ENCODE data around the gene ZFPM1. TPM values are rescaled to one million over a fixed set of nuclear protein-coding genes. Genes with fewer than 3 reads are reported as not detected.

Gene ZFPM1
- total RNA-seq, 4 donors from 2014 or later: 4.2 to 9.3 (median 5.1) TPM

DNA sequence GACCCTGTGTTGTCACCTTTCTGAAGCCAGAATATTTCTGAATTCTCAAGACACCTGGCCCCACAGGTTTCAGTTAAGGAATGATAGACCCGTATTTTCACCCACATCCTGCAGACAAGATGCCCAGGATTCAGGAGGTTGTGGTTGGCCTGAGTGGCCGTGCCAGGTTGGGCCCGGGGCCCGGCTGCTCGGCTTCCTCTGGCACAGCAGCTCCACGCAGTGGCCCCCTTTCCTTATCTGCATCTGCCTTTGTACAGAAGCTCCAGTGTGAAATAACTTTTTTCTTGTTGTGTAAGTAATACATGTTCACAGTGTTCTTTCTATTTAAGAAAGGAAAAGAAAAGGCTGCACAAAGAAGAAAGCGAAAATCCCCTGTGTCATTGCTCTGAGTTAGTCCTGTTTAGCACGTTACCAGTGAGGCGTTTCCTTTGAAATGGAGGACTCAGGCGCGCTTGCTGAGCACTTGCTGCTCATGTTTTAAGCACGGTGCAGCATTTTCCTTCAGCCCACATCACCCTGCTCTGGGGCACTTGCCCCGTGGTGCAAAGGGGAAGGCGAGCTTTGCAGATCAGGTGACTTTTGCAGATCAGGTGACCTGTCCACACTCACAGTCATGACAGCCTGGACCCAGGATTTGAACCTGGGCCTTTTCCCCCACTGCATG lies 130.0 kb downstream of the ZFPM1 start:
- H3K4me3 ChIP-seq: no peak overlapping the region
- peaks cover 73% of the 10 kb centered on the region for H3K36me3 ChIP-seq
- H3K4me1 ChIP-seq: no peaks in the 10 kb centered on the region
- no peaks in the 10 kb centered on the region for H3K27me3 ChIP-seq
- H3K9me3 ChIP-seq: no peaks in the 10 kb centered on the region
- DNase-seq (ENCODE audit: low spot score in 2 of 2): no peak
- no peak for TF ChIP-seq POLR2A (IDR thresholded peaks at IDR 0.05)
- no peak for TF ChIP-seq POLR2AphosphoS5 (IDR thresholded peaks at IDR 0.05)
- TF ChIP-seq EP300 (IDR thresholded peaks at IDR 0.05): no peak
- TF ChIP-seq, protein P1, sequence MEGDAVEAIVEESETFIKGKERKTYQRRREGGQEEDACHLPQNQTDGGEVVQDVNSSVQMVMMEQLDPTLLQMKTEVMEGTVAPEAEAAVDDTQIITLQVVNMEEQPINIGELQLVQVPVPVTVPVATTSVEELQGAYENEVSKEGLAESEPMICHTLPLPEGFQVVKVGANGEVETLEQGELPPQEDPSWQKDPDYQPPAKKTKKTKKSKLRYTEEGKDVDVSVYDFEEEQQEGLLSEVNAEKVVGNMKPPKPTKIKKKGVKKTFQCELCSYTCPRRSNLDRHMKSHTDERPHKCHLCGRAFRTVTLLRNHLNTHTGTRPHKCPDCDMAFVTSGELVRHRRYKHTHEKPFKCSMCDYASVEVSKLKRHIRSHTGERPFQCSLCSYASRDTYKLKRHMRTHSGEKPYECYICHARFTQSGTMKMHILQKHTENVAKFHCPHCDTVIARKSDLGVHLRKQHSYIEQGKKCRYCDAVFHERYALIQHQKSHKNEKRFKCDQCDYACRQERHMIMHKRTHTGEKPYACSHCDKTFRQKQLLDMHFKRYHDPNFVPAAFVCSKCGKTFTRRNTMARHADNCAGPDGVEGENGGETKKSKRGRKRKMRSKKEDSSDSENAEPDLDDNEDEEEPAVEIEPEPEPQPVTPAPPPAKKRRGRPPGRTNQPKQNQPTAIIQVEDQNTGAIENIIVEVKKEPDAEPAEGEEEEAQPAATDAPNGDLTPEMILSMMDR (IDR thresholded peaks at IDR 0.05): no peak
- H3K27ac ChIP-seq: no peak overlapping the region
- 88% methylated on average over 14 of the region's 14 CpGs for WGBS

DNA sequence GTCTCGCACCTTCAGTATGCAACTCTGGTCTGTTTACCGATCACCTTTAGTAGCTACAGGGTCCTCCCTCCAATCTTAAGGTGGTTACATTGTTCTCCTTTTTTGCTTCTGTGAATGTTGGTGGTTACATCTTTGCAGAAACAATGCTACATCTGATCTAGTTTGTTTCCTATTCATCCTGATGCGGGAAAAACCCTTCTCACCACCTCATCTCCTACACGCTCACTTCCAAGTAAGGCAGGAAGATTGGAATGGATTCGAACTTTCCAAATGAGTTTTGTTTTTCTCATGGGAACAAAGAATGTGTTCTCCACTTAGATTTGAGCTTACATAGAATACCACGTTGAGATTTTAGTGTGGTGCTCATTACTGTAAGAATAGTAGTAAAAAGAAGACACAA lies 131.6 kb downstream of the ZFPM1 start:
- no peak overlapping the region for H3K27ac ChIP-seq
- no peak for DNase-seq (ENCODE audit: low spot score in 2 of 2)
- H3K27me3 ChIP-seq: no peaks in the 10 kb centered on the region
- H3K36me3 ChIP-seq: peaks cover 73% of the 10 kb centered on the region
- TF ChIP-seq, protein P1 (IDR thresholded peaks at IDR 0.05): no peak
- TF ChIP-seq EP300 (IDR thresholded peaks at IDR 0.05): no peak
- TF ChIP-seq POLR2AphosphoS5 (IDR thresholded peaks at IDR 0.05): no peak
- TF ChIP-seq POLR2A (IDR thresholded peaks at IDR 0.05): no peak
- no peak overlapping the region for H3K4me3 ChIP-seq
- no peaks in the 10 kb centered on the region for H3K9me3 ChIP-seq
- H3K4me1 ChIP-seq: no peaks in the 10 kb centered on the region
- WGBS: 66% methylated on average over 6 of the region's 6 CpGs

DNA sequence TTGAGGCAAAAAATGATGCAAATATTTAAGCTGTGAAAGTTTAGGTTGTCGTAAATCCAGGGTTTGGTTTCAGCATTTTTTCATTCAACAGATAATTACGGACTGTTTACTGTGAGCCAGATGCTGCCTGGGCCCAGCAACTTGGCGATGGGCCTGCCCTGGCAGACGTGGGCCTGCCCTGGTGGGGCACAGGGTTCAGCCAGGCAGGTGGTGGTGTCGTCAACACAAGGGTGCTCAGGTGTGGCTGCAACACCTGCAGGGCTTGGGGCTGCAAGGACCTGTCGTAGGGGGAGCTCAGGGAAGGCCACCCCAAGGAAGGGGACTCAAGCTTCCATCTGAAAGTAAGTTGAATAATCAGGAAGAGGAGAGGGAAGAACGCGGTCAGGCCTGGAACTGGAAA lies 132.2 kb downstream of the ZFPM1 start:
- no peaks in the 10 kb centered on the region for H3K9me3 ChIP-seq
- DNase-seq (ENCODE audit: low spot score in 2 of 2): no peak
- TF ChIP-seq, protein P1 (IDR thresholded peaks at IDR 0.05): no peak
- TF ChIP-seq POLR2AphosphoS5 (IDR thresholded peaks at IDR 0.05) (no peak), EP300 (IDR thresholded peaks at IDR 0.05) (no peak), POLR2A (IDR thresholded peaks at IDR 0.05) (no peak)
- WGBS: 50% methylated on average over 8 of the region's 8 CpGs
- no peak overlapping the region for H3K27ac ChIP-seq
- peaks cover 73% of the 10 kb centered on the region for H3K36me3 ChIP-seq
- H3K27me3 ChIP-seq: no peaks in the 10 kb centered on the region
- H3K4me3 ChIP-seq: no peak overlapping the region
- H3K4me1 ChIP-seq: no peaks in the 10 kb centered on the region

DNA sequence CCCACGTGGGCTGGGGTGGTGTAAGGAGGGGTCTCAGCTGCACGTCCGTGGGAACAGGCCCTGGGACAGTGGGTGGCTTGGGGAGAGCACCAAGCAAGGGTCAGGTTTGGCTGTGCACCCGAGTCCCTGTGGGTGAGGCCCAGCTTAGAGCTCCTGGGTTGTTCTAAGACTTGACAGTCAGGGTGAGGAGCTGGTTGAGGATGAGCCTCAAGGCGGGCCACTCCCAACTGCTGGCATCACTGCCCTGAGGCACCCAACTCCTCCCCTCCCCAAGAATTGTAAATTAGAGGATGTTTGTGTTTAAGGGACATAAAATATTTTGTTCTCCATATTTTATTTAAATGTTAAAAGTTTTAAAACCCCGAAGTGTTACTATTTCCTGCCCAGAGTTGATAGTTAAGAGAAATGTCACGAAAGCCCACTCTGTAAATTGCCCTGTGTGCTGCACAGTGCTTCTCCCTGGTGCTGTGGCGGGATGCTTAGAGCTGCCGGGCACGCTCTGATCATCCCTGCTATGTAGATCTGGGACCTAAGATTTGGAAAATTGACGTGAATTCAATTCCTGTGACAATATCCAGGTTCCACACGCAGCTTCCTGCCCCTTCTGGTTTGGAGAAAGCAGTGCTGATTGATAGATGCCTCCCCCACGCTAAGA lies 133.0 kb downstream of the ZFPM1 start:
- H3K27me3 ChIP-seq: no peaks in the 10 kb centered on the region
- no peak overlapping the region for H3K4me3 ChIP-seq
- TF ChIP-seq, protein P1 (IDR thresholded peaks at IDR 0.05): no peak
- TF ChIP-seq POLR2A (IDR thresholded peaks at IDR 0.05) (no peak), EP300 (IDR thresholded peaks at IDR 0.05) (no peak), POLR2AphosphoS5 (IDR thresholded peaks at IDR 0.05) (no peak)
- H3K9me3 ChIP-seq: no peaks in the 10 kb centered on the region
- DNase-seq (ENCODE audit: low spot score in 2 of 2): no peak
- H3K36me3 ChIP-seq: peaks cover 65% of the 10 kb centered on the region
- H3K27ac ChIP-seq: no peak overlapping the region
- peaks cover under 1% of the 10 kb centered on the region for H3K4me1 ChIP-seq
- WGBS: 83% methylated on average over 13 of the region's 13 CpGs

Other genes with a start within 250 kb of the ZFPM1 start
- under 1 TPM; 0.24 to 0.55 (median 0.41) TPM for gene ZNF469, start 70.3 kb upstream of the ZFPM1 start, total RNA-seq
- gene ZC3H18, start 117.1 kb downstream of the ZFPM1 start, total RNA-seq: 10 to 100 TPM; 15.7 to 20.8 (median 20.3) TPM
- gene IL17C, start 185.3 kb downstream of the ZFPM1 start, total RNA-seq: not detected
- 10 to 100 TPM; 22.4 to 39.1 (median 29.7) TPM for gene CYBA, start 197.8 kb downstream of the ZFPM1 start, total RNA-seq
- gene MVD, start 209.8 kb downstream of the ZFPM1 start, total RNA-seq: 10 to 100 TPM; 18.9 to 77.6 (median 44.7) TPM
- under 1 TPM in 2 of 4 donors, not detected in 2; 0.40 to 0.44 TPM for gene SNAI3, start 233.2 kb downstream of the ZFPM1 start, total RNA-seq

Data from suprapubic skin (tissue), 4 donors.